ENCODE measurements around the gene ISCA1.

Gene ISCA1

GRCh38 chr9:86248746-86249145 lies 33.6 kb downstream of the ISCA1 start:
- no peak overlapping the region for H3K4me3 Mint-ChIP-seq
- ATAC-seq (replicated peaks; ENCODE audit: extremely low read depth, poor library complexity, severe bottlenecking) (no peak), DNase-seq (ENCODE audit: low spot score in 2 of 2) (no peak)
- H3K4me1 Mint-ChIP-seq = no peaks in the 10 kb centered on the region
- peaks cover 5% of the 10 kb centered on the region for H3K9me3 Mint-ChIP-seq
- peaks cover 1% of the 10 kb centered on the region for H3K36me3 Mint-ChIP-seq (ENCODE audit: insufficient read depth)
- H3K27me3 Mint-ChIP-seq = peaks cover 51% of the 10 kb centered on the region
- no peak overlapping the region for H3K27ac Mint-ChIP-seq (ENCODE audit: low read depth)

- H3K4me1 Mint-ChIP-seq = no peaks in the 10 kb centered on the region
- H3K27ac Mint-ChIP-seq (ENCODE audit: low read depth) = no peak overlapping the region
- no peak for ATAC-seq (replicated peaks; ENCODE audit: extremely low read depth, poor library complexity, severe bottlenecking)
- no peak for DNase-seq (ENCODE audit: low spot score in 2 of 2)
- peaks cover 1% of the 10 kb centered on the region for H3K36me3 Mint-ChIP-seq (ENCODE audit: insufficient read depth)
- no peak overlapping the region for H3K4me3 Mint-ChIP-seq
- H3K9me3 Mint-ChIP-seq = peaks cover 3% of the 10 kb centered on the region
- H3K27me3 Mint-ChIP-seq = peaks cover 47% of the 10 kb centered on the region
These were observed 35.6 kb downstream of the ISCA1 start for GRCh38 chr9:86246752-86247161.

GRCh38 chr9:86242071-86242470 lies 40.3 kb downstream of the ISCA1 start:
- H3K9me3 Mint-ChIP-seq = no peaks in the 10 kb centered on the region
- DNase-seq (ENCODE audit: low spot score in 2 of 2) (no peak), ATAC-seq (replicated peaks; ENCODE audit: extremely low read depth, poor library complexity, severe bottlenecking) (no peak)
- peaks cover 21% of the 10 kb centered on the region for H3K27me3 Mint-ChIP-seq
- no peaks in the 10 kb centered on the region for H3K4me1 Mint-ChIP-seq
- no peak overlapping the region for H3K4me3 Mint-ChIP-seq
- peaks cover 1% of the 10 kb centered on the region for H3K36me3 Mint-ChIP-seq (ENCODE audit: insufficient read depth)
- no peak overlapping the region for H3K27ac Mint-ChIP-seq (ENCODE audit: low read depth)

- Mint-ChIP-seq H3K9me3 (no peaks in the 10 kb centered on the region), H3K27ac (ENCODE audit: low read depth) (no peak overlapping the region), H3K27me3 (peaks cover 16% of the 10 kb centered on the region), H3K4me1 (no peaks in the 10 kb centered on the region), H3K4me3 (no peak overlapping the region), H3K36me3 (ENCODE audit: insufficient read depth) (peaks cover 1% of the 10 kb centered on the region)
- ATAC-seq (replicated peaks; ENCODE audit: extremely low read depth, poor library complexity, severe bottlenecking) (no peak), DNase-seq (ENCODE audit: low spot score in 2 of 2) (no peak)
These were observed 41.1 kb downstream of the ISCA1 start for GRCh38 chr9:86241216-86241615.

- Mint-ChIP-seq H3K36me3 (ENCODE audit: insufficient read depth) (no peaks in the 10 kb centered on the region), H3K4me3 (no peak overlapping the region), H3K9me3 (no peaks in the 10 kb centered on the region), H3K27ac (ENCODE audit: low read depth) (no peak overlapping the region), H3K27me3 (peaks cover 10% of the 10 kb centered on the region), H3K4me1 (no peaks in the 10 kb centered on the region)
- ATAC-seq (replicated peaks; ENCODE audit: extremely low read depth, poor library complexity, severe bottlenecking) = no peak
- DNase-seq (ENCODE audit: low spot score in 2 of 2) = no peak
These were observed 43.2 kb downstream of the ISCA1 start for GRCh38 chr9:86238861-86239770.

GRCh38 chr9:86230858-86231257 lies 51.5 kb downstream of the ISCA1 start:
- no peak overlapping the region for H3K4me3 Mint-ChIP-seq
- H3K36me3 Mint-ChIP-seq (ENCODE audit: insufficient read depth) = no peaks in the 10 kb centered on the region
- no peak for ATAC-seq (replicated peaks; ENCODE audit: extremely low read depth, poor library complexity, severe bottlenecking)
- peaks cover 27% of the 10 kb centered on the region for H3K27me3 Mint-ChIP-seq
- no peak for DNase-seq (ENCODE audit: low spot score in 2 of 2)
- no peaks in the 10 kb centered on the region for H3K4me1 Mint-ChIP-seq
- no peak overlapping the region for H3K27ac Mint-ChIP-seq (ENCODE audit: low read depth)
- H3K9me3 Mint-ChIP-seq = no peaks in the 10 kb centered on the region

GRCh38 chr9:86222667-86223066 lies 59.7 kb downstream of the ISCA1 start:
- no peak for ATAC-seq (replicated peaks; ENCODE audit: extremely low read depth, poor library complexity, severe bottlenecking)
- Mint-ChIP-seq H3K4me3 (no peak overlapping the region), H3K4me1 (no peaks in the 10 kb centered on the region), H3K9me3 (no peaks in the 10 kb centered on the region), H3K27me3 (peaks cover 36% of the 10 kb centered on the region), H3K36me3 (ENCODE audit: insufficient read depth) (no peaks in the 10 kb centered on the region), H3K27ac (ENCODE audit: low read depth) (no peak overlapping the region)
- no peak for DNase-seq (ENCODE audit: low spot score in 2 of 2)

- Mint-ChIP-seq H3K4me3 (no peak overlapping the region), H3K9me3 (no peaks in the 10 kb centered on the region), H3K27ac (ENCODE audit: low read depth) (no peak overlapping the region), H3K27me3 (peaks cover 36% of the 10 kb centered on the region), H3K4me1 (no peaks in the 10 kb centered on the region), H3K36me3 (ENCODE audit: insufficient read depth) (no peaks in the 10 kb centered on the region)
- ATAC-seq (replicated peaks; ENCODE audit: extremely low read depth, poor library complexity, severe bottlenecking) = no peak
- DNase-seq (ENCODE audit: low spot score in 2 of 2) = no peak
These were observed 62.7 kb downstream of the ISCA1 start for GRCh38 chr9:86219606-86220005.

- Mint-ChIP-seq H3K27me3 (peaks cover 21% of the 10 kb centered on the region), H3K4me1 (no peaks in the 10 kb centered on the region), H3K9me3 (no peaks in the 10 kb centered on the region), H3K4me3 (no peak overlapping the region), H3K36me3 (ENCODE audit: insufficient read depth) (no peaks in the 10 kb centered on the region), H3K27ac (ENCODE audit: low read depth) (no peak overlapping the region)
- ATAC-seq (replicated peaks; ENCODE audit: extremely low read depth, poor library complexity, severe bottlenecking) = no peak
- no peak for DNase-seq (ENCODE audit: low spot score in 2 of 2)
These were observed 65.1 kb downstream of the ISCA1 start for GRCh38 chr9:86217076-86217755.

Data from central memory CD8-positive, alpha-beta T cell (primary cell).